Neural cell (in vitro differentiated cells): ENCODE results near the gene FOLR3. TPM values are rescaled to one million over a fixed set of nuclear protein-coding genes. Genes with fewer than 3 reads are reported as not detected.

Source experiments
- H2AFZ ChIP-seq: fragments of 200-600, 300-800 bp; sonication (generic), shearing (Covaris generic); 2 replicates; pipeline ENCODE4 v1.6.0; 2014; ENCODE audit warnings: low read depth, mild to moderate bottlenecking, antibody characterized with exemption, low read length, moderate library complexity
- H3F3A ChIP-seq: fragments of 200-600 bp; shearing (Covaris generic); 2 replicates; pipeline ENCODE4 v1.6.1; 2016; ENCODE audit warnings: mild to moderate bottlenecking, moderate library complexity, mixed read lengths, antibody characterized with exemption, low read length; ENCODE audit not compliant: insufficient read depth, poor library complexity, severe bottlenecking
- H3K27ac ChIP-seq: fragments of 200-600, 300-800 bp; sonication (generic), shearing (Covaris generic); 2 replicates; pipeline ENCODE4 v1.5.1; 2014; ENCODE audit warnings: mild to moderate bottlenecking, low read length, moderate library complexity
- H3K27me3 ChIP-seq: fragments of 300-800, 200-600 bp; sonication (generic), shearing (Covaris generic); 2 replicates; pipeline ENCODE4 v1.6.0; 2014; ENCODE audit warnings: mild to moderate bottlenecking, low read depth, low read length, moderate library complexity; ENCODE audit not compliant: insufficient read depth
- H3K36me3 ChIP-seq: fragments of 300-800, 200-600 bp; sonication (generic), shearing (Covaris generic); 2 replicates; pipeline ENCODE4 v1.5.1; 2014; ENCODE audit warnings: mild to moderate bottlenecking, antibody characterized with exemption, low read length, moderate library complexity; ENCODE audit not compliant: insufficient read depth
- H3K4me2 ChIP-seq: fragments of 300-800, 200-600 bp; sonication (generic), shearing (Covaris generic); 2 replicates; pipeline ENCODE4 v1.6.0; 2014; ENCODE audit warnings: mild to moderate bottlenecking, low read length
- H3K4me3 ChIP-seq: fragments of 300-800, 200-600 bp; sonication (generic), shearing (Covaris generic); 2 replicates; pipeline ENCODE4 v1.5.1; 2014; ENCODE audit warnings: mild to moderate bottlenecking, low read length, moderate library complexity
- H3K79me2 ChIP-seq: fragments of 200-600 bp; shearing (Covaris generic); replicated peaks from 2 replicates; pipeline ENCODE4 v1.6.0; 2014; ENCODE audit warnings: mild to moderate bottlenecking, low read length, moderate library complexity; ENCODE audit not compliant: insufficient read depth
- H3K9ac ChIP-seq: fragments of 300-800, 200-600 bp; sonication (generic), shearing (Covaris generic); 2 replicates; pipeline ENCODE4 v1.6.1; 2016; ENCODE audit warnings: mild to moderate bottlenecking, low read length, mixed read lengths
- H3K9me2 ChIP-seq: fragments of 200-600 bp; shearing (Covaris generic); 2 replicates; pipeline ENCODE4 v1.6.1; 2016; ENCODE audit warnings: mild to moderate bottlenecking, low read length, mixed read lengths; ENCODE audit not compliant: insufficient read depth
- H3K9me3 ChIP-seq: fragments of 200-600, 300-800 bp; sonication (generic), shearing (Covaris generic); 2 replicates; pipeline ENCODE4 v1.6.1; 2016; ENCODE audit warnings: mild to moderate bottlenecking, mixed run types, low read length, moderate library complexity, mixed read lengths
- H4K20me1 ChIP-seq: fragments of 200-600 bp; shearing (Covaris generic); 2 replicates; pipeline ENCODE4 v1.6.1; 2016; ENCODE audit warnings: mild to moderate bottlenecking, mixed run types; ENCODE audit not compliant: insufficient read depth
- CTCF ChIP-seq: fragments of 450-650 bp; IDR thresholded peaks from 2 replicates; pipeline ENCODE4 v1.5.1; 2014; ENCODE audit warnings: antibody characterized with exemption, mild to moderate bottlenecking, moderate library complexity; ENCODE audit not compliant: poor library complexity, severe bottlenecking
- EP300 ChIP-seq: fragments of 450-650 bp; conservative IDR thresholded peaks from 2 replicates; pipeline ENCODE4 v1.6.1; 2014; ENCODE audit warnings: antibody characterized with exemption, mild to moderate bottlenecking, moderate library complexity; ENCODE audit not compliant: poor library complexity, severe bottlenecking
- EZH2 ChIP-seq: fragments of 200-600, 300-800 bp; shearing (Covaris generic), sonication (generic); IDR thresholded peaks from 2 replicates; pipeline ENCODE4 v1.6.1; 2014; ENCODE audit warnings: antibody characterized with exemption, low read length, borderline replicate concordance, mild to moderate bottlenecking; ENCODE audit not compliant: insufficient read depth, poor library complexity, severe bottlenecking
- MXI1 ChIP-seq: fragments of 450-650 bp; conservative IDR thresholded peaks from 2 replicates; pipeline ENCODE4 v1.6.1; 2014; ENCODE audit warnings: antibody characterized with exemption, mild to moderate bottlenecking; ENCODE audit not compliant: poor library complexity, severe bottlenecking
- POLR2AphosphoS5 ChIP-seq: IDR thresholded peaks from 2 replicates; pipeline ENCODE4 v1.6.1; 2012
- RAD21 ChIP-seq: fragments of 450-650 bp; conservative IDR thresholded peaks from 2 replicates; pipeline ENCODE4 v1.6.1; 2014; ENCODE audit warnings: antibody characterized with exemption, mild to moderate bottlenecking, moderate library complexity
- REST ChIP-seq: IDR thresholded peaks from 2 replicates; pipeline ENCODE4 v1.6.1; 2012; ENCODE audit warnings: borderline replicate concordance
- SMC3 ChIP-seq: fragments of 450-650 bp; conservative IDR thresholded peaks from 2 replicates; pipeline ENCODE4 v1.6.1; 2014; ENCODE audit warnings: antibody characterized with exemption, mild to moderate bottlenecking, moderate library complexity; ENCODE audit not compliant: poor library complexity
- TAF1 ChIP-seq: IDR thresholded peaks from 2 replicates; pipeline ENCODE4 v1.6.1; 2012; ENCODE audit warnings: low read depth
- polyA plus RNA-seq: library from polyadenylated mRNA; depleted of rRNA; stranded (reverse); fragments of >200 nt; gene quantifications from 2 replicates; pipeline ENCODE4 v1.2.3, GENCODE V29; 2014

FOLR3 gene
- polyA plus RNA-seq, 1 donor from 2014 or later, result not detected

- TF ChIP-seq MXI1 (no peak), POLR2AphosphoS5 (no peak), EZH2 (no peak), RAD21 (no peak), SMC3 (no peak), REST (no peak), TAF1 (no peak), CTCF (no peak), EP300 (no peak)
- Histone ChIP-seq H3F3A (no peaks in the 10 kb centered on the region), H3K4me2 (no peak overlapping the region), H3K9me2 (no peaks in the 10 kb centered on the region), H3K27ac (no peak overlapping the region), H2AFZ (no peak overlapping the region), H3K36me3 (no peaks in the 10 kb centered on the region), H4K20me1 (no peaks in the 10 kb centered on the region), H3K79me2 (no peaks in the 10 kb centered on the region), H3K4me3 (no peak overlapping the region), H3K9ac (no peak overlapping the region), H3K9me3 (no peaks in the 10 kb centered on the region), H3K27me3 (no peaks in the 10 kb centered on the region)
Measured at GRCh38 chr11:72173291-72173690, 37.8 kb downstream of the FOLR3 start.

GRCh38 chr11:72174302-72175070 lies 39.0 kb downstream of the FOLR3 start:
- H4K20me1 ChIP-seq, result no peaks in the 10 kb centered on the region
- H3K9ac ChIP-seq, result no peak overlapping the region
- H3F3A ChIP-seq, result no peaks in the 10 kb centered on the region
- no peaks in the 10 kb centered on the region for H3K27me3 ChIP-seq
- H3K9me3 ChIP-seq, result no peaks in the 10 kb centered on the region
- no peak overlapping the region for H3K4me3 ChIP-seq
- no peak overlapping the region for H3K4me2 ChIP-seq
- no peak overlapping the region for H2AFZ ChIP-seq
- no peak overlapping the region for H3K27ac ChIP-seq
- H3K79me2 ChIP-seq, result no peaks in the 10 kb centered on the region
- H3K9me2 ChIP-seq, result no peaks in the 10 kb centered on the region
- TF ChIP-seq REST, result no peak
- no peak for TF ChIP-seq EZH2
- H3K36me3 ChIP-seq, result no peaks in the 10 kb centered on the region
